Measurements from ENCODE around the gene SPIRE1. TPM values are rescaled to one million over a fixed set of nuclear protein-coding genes. Genes with fewer than 3 reads are reported as not detected.

The SPIRE1 gene
- total and polyA plus RNA-seq, 4 donors: 46.9 to 64.2 (median 56.3) TPM

- no peaks in the 10 kb centered on the region for H3K4me1 ChIP-seq (ENCODE audit: control insufficient read depth, insufficient read depth, low read length)
- H3K9me3 ChIP-seq (ENCODE audit: control insufficient read depth, insufficient read depth, low read length): no peaks in the 10 kb centered on the region
Measured at GRCh38 chr18:12517142-12517825, 140.6 kb downstream of the SPIRE1 start.

GRCh38 chr18:12516049-12516630, 141.8 kb downstream of the SPIRE1 start:
- 67% methylated on average over 1 of the region's 4 CpGs for WGBS (ENCODE audit: insufficient coverage)

More at GRCh38 chr18:12517142-12517825, 140.6 kb downstream of the SPIRE1 start:
- Histone ChIP-seq H3K4me3 (ENCODE audit: low read depth, low read length) (no peak overlapping the region), H3K36me3 (ENCODE audit: control insufficient read depth, insufficient read depth, low read length) (no peaks in the 10 kb centered on the region), H3K27me3 (ENCODE audit: control insufficient read depth, insufficient read depth, low read length) (no peaks in the 10 kb centered on the region), H3K27ac (ENCODE audit: low read depth, low read length) (no peak overlapping the region)
- peak in 2 of 6 donors; percentile 53 to 89 for DNase-seq (ENCODE audit: low read depth in 4 of 6, low spot score in 6 of 6)
- WGBS (ENCODE audit: insufficient coverage): no CpG with 5 or more reads among the region's 1 CpG

GRCh38 chr18:12515550-12515949, 142.4 kb downstream of the SPIRE1 start:
- no peak overlapping the region for H3K27ac ChIP-seq (ENCODE audit: low read depth, low read length)
- no peaks in the 10 kb centered on the region for H3K4me1 ChIP-seq (ENCODE audit: control insufficient read depth, insufficient read depth, low read length)
- H3K4me3 ChIP-seq (ENCODE audit: low read depth, low read length): no peak overlapping the region
- no peak for DNase-seq (ENCODE audit: low read depth in 4 of 6, low spot score in 6 of 6)
- WGBS (ENCODE audit: insufficient coverage): 75% methylated on average over 1 of the region's 2 CpGs
- H3K36me3 ChIP-seq (ENCODE audit: control insufficient read depth, insufficient read depth, low read length): no peaks in the 10 kb centered on the region
- H3K9me3 ChIP-seq (ENCODE audit: control insufficient read depth, insufficient read depth, low read length): no peaks in the 10 kb centered on the region
- H3K27me3 ChIP-seq (ENCODE audit: control insufficient read depth, insufficient read depth, low read length): no peaks in the 10 kb centered on the region

More at GRCh38 chr18:12516049-12516630, 141.8 kb downstream of the SPIRE1 start:
- no peak overlapping the region for H3K27ac ChIP-seq (ENCODE audit: low read depth, low read length)
- H3K4me1 ChIP-seq (ENCODE audit: control insufficient read depth, insufficient read depth, low read length): no peaks in the 10 kb centered on the region
- no peak overlapping the region for H3K4me3 ChIP-seq (ENCODE audit: low read depth, low read length)
- no peaks in the 10 kb centered on the region for H3K36me3 ChIP-seq (ENCODE audit: control insufficient read depth, insufficient read depth, low read length)
- H3K9me3 ChIP-seq (ENCODE audit: control insufficient read depth, insufficient read depth, low read length): no peaks in the 10 kb centered on the region
- H3K27me3 ChIP-seq (ENCODE audit: control insufficient read depth, insufficient read depth, low read length): no peaks in the 10 kb centered on the region
- DNase-seq (ENCODE audit: low read depth in 4 of 6, low spot score in 6 of 6): peak in 1 of 6 donors; percentile 87

GRCh38 chr18:12507007-12507406, 150.9 kb downstream of the SPIRE1 start:
- H3K36me3 ChIP-seq (ENCODE audit: control insufficient read depth, insufficient read depth, low read length): peaks cover 11% of the 10 kb centered on the region

GRCh38 chr18:12500986-12501385, 156.9 kb downstream of the SPIRE1 start:
- no peak for DNase-seq (ENCODE audit: low read depth in 4 of 6, low spot score in 6 of 6)
- no peak overlapping the region for H3K27ac ChIP-seq (ENCODE audit: low read depth, low read length)
- WGBS (ENCODE audit: insufficient coverage): 100% methylated on average over 1 of the region's 6 CpGs
- no peaks in the 10 kb centered on the region for H3K27me3 ChIP-seq (ENCODE audit: control insufficient read depth, insufficient read depth, low read length)
- H3K9me3 ChIP-seq (ENCODE audit: control insufficient read depth, insufficient read depth, low read length): no peaks in the 10 kb centered on the region
- H3K4me3 ChIP-seq (ENCODE audit: low read depth, low read length): no peak overlapping the region
- H3K4me1 ChIP-seq (ENCODE audit: control insufficient read depth, insufficient read depth, low read length): no peaks in the 10 kb centered on the region
- H3K36me3 ChIP-seq (ENCODE audit: control insufficient read depth, insufficient read depth, low read length): peaks cover 14% of the 10 kb centered on the region

More at GRCh38 chr18:12507007-12507406, 150.9 kb downstream of the SPIRE1 start:
- Histone ChIP-seq H3K27me3 (ENCODE audit: control insufficient read depth, insufficient read depth, low read length) (no peaks in the 10 kb centered on the region), H3K4me1 (ENCODE audit: control insufficient read depth, insufficient read depth, low read length) (no peaks in the 10 kb centered on the region), H3K9me3 (ENCODE audit: control insufficient read depth, insufficient read depth, low read length) (no peaks in the 10 kb centered on the region), H3K27ac (ENCODE audit: low read depth, low read length) (no peak overlapping the region), H3K4me3 (ENCODE audit: low read depth, low read length) (no peak overlapping the region)
- DNase-seq (ENCODE audit: low read depth in 4 of 6, low spot score in 6 of 6): no peak
- 100% methylated on average over 4 of the region's 5 CpGs for WGBS (ENCODE audit: insufficient coverage)

GRCh38 chr18:12497839-12498238, 160.1 kb downstream of the SPIRE1 start:
- Histone ChIP-seq H3K4me3 (ENCODE audit: low read depth, low read length) (no peak overlapping the region), H3K27me3 (ENCODE audit: control insufficient read depth, insufficient read depth, low read length) (no peaks in the 10 kb centered on the region), H3K36me3 (ENCODE audit: control insufficient read depth, insufficient read depth, low read length) (peaks cover 24% of the 10 kb centered on the region), H3K4me1 (ENCODE audit: control insufficient read depth, insufficient read depth, low read length) (no peaks in the 10 kb centered on the region), H3K27ac (ENCODE audit: low read depth, low read length) (no peak overlapping the region), H3K9me3 (ENCODE audit: control insufficient read depth, insufficient read depth, low read length) (no peaks in the 10 kb centered on the region)
- no CpG with 5 or more reads among the region's 3 CpGs for WGBS (ENCODE audit: insufficient coverage)
- no peak for DNase-seq (ENCODE audit: low read depth in 4 of 6, low spot score in 6 of 6)

- Histone ChIP-seq H3K4me3 (ENCODE audit: low read depth, low read length) (no peak overlapping the region), H3K36me3 (ENCODE audit: control insufficient read depth, insufficient read depth, low read length) (peaks cover 21% of the 10 kb centered on the region), H3K27ac (ENCODE audit: low read depth, low read length) (no peak overlapping the region), H3K9me3 (ENCODE audit: control insufficient read depth, insufficient read depth, low read length) (no peaks in the 10 kb centered on the region), H3K4me1 (ENCODE audit: control insufficient read depth, insufficient read depth, low read length) (no peaks in the 10 kb centered on the region), H3K27me3 (ENCODE audit: control insufficient read depth, insufficient read depth, low read length) (no peaks in the 10 kb centered on the region)
- WGBS (ENCODE audit: insufficient coverage): no CpG with 5 or more reads among the region's 2 CpGs
- DNase-seq (ENCODE audit: low read depth in 4 of 6, low spot score in 6 of 6): no peak
Measured at GRCh38 chr18:12497296-12497695, 160.6 kb downstream of the SPIRE1 start.

- H3K27me3 ChIP-seq (ENCODE audit: control insufficient read depth, insufficient read depth, low read length): no peaks in the 10 kb centered on the region
- no peak for DNase-seq (ENCODE audit: low read depth in 4 of 6, low spot score in 6 of 6)
- H3K36me3 ChIP-seq (ENCODE audit: control insufficient read depth, insufficient read depth, low read length): peaks cover 20% of the 10 kb centered on the region
- H3K9me3 ChIP-seq (ENCODE audit: control insufficient read depth, insufficient read depth, low read length): peaks cover 2% of the 10 kb centered on the region
- WGBS (ENCODE audit: insufficient coverage): 93% methylated on average over 3 of the region's 5 CpGs
- no peaks in the 10 kb centered on the region for H3K4me1 ChIP-seq (ENCODE audit: control insufficient read depth, insufficient read depth, low read length)
- H3K27ac ChIP-seq (ENCODE audit: low read depth, low read length): no peak overlapping the region
- no peak overlapping the region for H3K4me3 ChIP-seq (ENCODE audit: low read depth, low read length)
Measured at GRCh38 chr18:12492907-12493306, 165.0 kb downstream of the SPIRE1 start.

GRCh38 chr18:12491611-12492435, 166.1 kb downstream of the SPIRE1 start:
- H3K4me3 ChIP-seq (ENCODE audit: low read depth, low read length): no peak overlapping the region
- H3K9me3 ChIP-seq (ENCODE audit: control insufficient read depth, insufficient read depth, low read length): peaks cover 2% of the 10 kb centered on the region
- no peak overlapping the region for H3K27ac ChIP-seq (ENCODE audit: low read depth, low read length)
- H3K27me3 ChIP-seq (ENCODE audit: control insufficient read depth, insufficient read depth, low read length): no peaks in the 10 kb centered on the region
- H3K4me1 ChIP-seq (ENCODE audit: control insufficient read depth, insufficient read depth, low read length): no peaks in the 10 kb centered on the region
- no peak for DNase-seq (ENCODE audit: low read depth in 4 of 6, low spot score in 6 of 6)
- H3K36me3 ChIP-seq (ENCODE audit: control insufficient read depth, insufficient read depth, low read length): peaks cover 20% of the 10 kb centered on the region
- WGBS (ENCODE audit: insufficient coverage): 86% methylated on average over 6 of the region's 9 CpGs

All from spinal cord (tissue), 10 donors.